ENCODE results near the gene CLASP1. TPM values are rescaled to one million over a fixed set of nuclear protein-coding genes. Genes with fewer than 3 reads are reported as not detected.
"Not testable (repeated sequence)": the region's sequence is repeated elsewhere in the genome, so short reads cannot be mapped to it uniquely, and the experiment has no call there.

CLASP1 gene
- total and polyA plus RNA-seq, 4 donors = 7.5 to 50.0 (median 21.9) TPM

GRCh38 chr2:121644715-121645114, 4.5 kb downstream of the CLASP1 start:
- Histone ChIP-seq H3K4me3 (ENCODE audit: low read depth in 1 of 3, low read length in 3 of 3) (no peak overlapping the region), H3K9ac (ENCODE audit: low read depth in 1 of 2, low read length in 2 of 2) (no peak overlapping the region), H3K9me3 (ENCODE audit: control insufficient read depth in 4 of 4, low read length in 3 of 4) (no peaks in the 10 kb centered on the region), H3K36me3 (ENCODE audit: control insufficient read depth in 4 of 4, insufficient read depth in 3 of 4, low read depth in 1 of 4, low read length in 3 of 4) (no peaks in the 10 kb centered on the region), H3K4me1 (ENCODE audit: control insufficient read depth in 4 of 4, insufficient read depth in 4 of 4, low read length in 3 of 4) (peaks cover 7 to 23% (median 10%) of the 10 kb centered on the region in 4 donors), H3K27me3 (ENCODE audit: control insufficient read depth in 4 of 4, insufficient read depth in 4 of 4, low read length in 3 of 4) (no peaks in the 10 kb centered on the region), H3K27ac (ENCODE audit: low read depth in 1 of 2, low read length in 2 of 2) (no peak overlapping the region)
- DNase-seq (ENCODE audit: low spot score) = no peak
- 93% methylated on average over 2 of the region's 2 CpGs for WGBS
- TF ChIP-seq HNF4G (IDR thresholded peaks at IDR 0.05) (no peak), RXRA (IDR thresholded peaks at IDR 0.05) (no peak), HNF4A (conservative IDR thresholded peaks at IDR 0.05) (peak; percentile 5 to 49)

GRCh38 chr2:121643877-121644276, 5.4 kb downstream of the CLASP1 start:
- H3K9ac ChIP-seq (ENCODE audit: low read depth in 1 of 2, low read length in 2 of 2) = no peak overlapping the region
- H3K9me3 ChIP-seq (ENCODE audit: control insufficient read depth in 4 of 4, low read length in 3 of 4) = no peaks in the 10 kb centered on the region
- 96% methylated on average over 2 of the region's 2 CpGs for WGBS
- TF ChIP-seq HNF4G (IDR thresholded peaks at IDR 0.05) (no peak), NR2F2 (IDR thresholded peaks at IDR 0.05) (no peak), RAD21 (IDR thresholded peaks at IDR 0.05) (no peak), HNF4A (conservative IDR thresholded peaks at IDR 0.05) (no peak)
- no peak for DNase-seq (ENCODE audit: low spot score)
- no peak overlapping the region for H3K27ac ChIP-seq (ENCODE audit: low read depth in 1 of 2, low read length in 2 of 2)
- H3K4me1 ChIP-seq (ENCODE audit: control insufficient read depth in 4 of 4, insufficient read depth in 4 of 4, low read length in 3 of 4) = peaks cover 7 to 23% (median 10%) of the 10 kb centered on the region in 4 donors
- H3K4me3 ChIP-seq (ENCODE audit: low read depth in 1 of 3, low read length in 3 of 3) = no peak overlapping the region
- no peaks in the 10 kb centered on the region for H3K27me3 ChIP-seq (ENCODE audit: control insufficient read depth in 4 of 4, insufficient read depth in 4 of 4, low read length in 3 of 4)
- no peaks in the 10 kb centered on the region for H3K36me3 ChIP-seq (ENCODE audit: control insufficient read depth in 4 of 4, insufficient read depth in 3 of 4, low read depth in 1 of 4, low read length in 3 of 4)

- H3K36me3 ChIP-seq (ENCODE audit: control insufficient read depth in 4 of 4, insufficient read depth in 3 of 4, low read depth in 1 of 4, low read length in 3 of 4) = no peaks in the 10 kb centered on the region
- 84% methylated on average over 5 of the region's 5 CpGs for WGBS
- H3K27me3 ChIP-seq (ENCODE audit: control insufficient read depth in 4 of 4, insufficient read depth in 4 of 4, low read length in 3 of 4) = no peaks in the 10 kb centered on the region
- peaks cover 3 to 11% (median 5%) of the 10 kb centered on the region in 4 donors for H3K4me1 ChIP-seq (ENCODE audit: control insufficient read depth in 4 of 4, insufficient read depth in 4 of 4, low read length in 3 of 4)
- no peak overlapping the region for H3K27ac ChIP-seq (ENCODE audit: low read depth in 1 of 2, low read length in 2 of 2)
- H3K9me3 ChIP-seq (ENCODE audit: control insufficient read depth in 4 of 4, low read length in 3 of 4) = no peaks in the 10 kb centered on the region
- no peak overlapping the region for H3K9ac ChIP-seq (ENCODE audit: low read depth in 1 of 2, low read length in 2 of 2)
- H3K4me3 ChIP-seq (ENCODE audit: low read depth in 1 of 3, low read length in 3 of 3) = no peak overlapping the region
- no peak for TF ChIP-seq HNF4A (conservative IDR thresholded peaks at IDR 0.05)
- no peak for TF ChIP-seq GABPA (IDR thresholded peaks at IDR 0.05 in 1 of 2, conservative IDR thresholded peaks at IDR 0.05 in 1 of 2)
- TF ChIP-seq YY1 (IDR thresholded peaks at IDR 0.05) = no peak
- TF ChIP-seq REST (IDR thresholded peaks at IDR 0.05) = no peak
- no peak for TF ChIP-seq RXRA (IDR thresholded peaks at IDR 0.05)
- DNase-seq (ENCODE audit: low spot score) = no peak
Measured at GRCh38 chr2:121640380-121641316, 8.6 kb downstream of the CLASP1 start.

GRCh38 chr2:121639846-121640245, 9.4 kb downstream of the CLASP1 start:
- 85% methylated on average over 6 of the region's 6 CpGs for WGBS
- not testable (repeated sequence) for H3K9ac ChIP-seq (ENCODE audit: low read depth in 1 of 2, low read length in 2 of 2); H3K27me3 ChIP-seq (ENCODE audit: control insufficient read depth in 4 of 4, insufficient read depth in 4 of 4, low read length in 3 of 4); H3K4me3 ChIP-seq (ENCODE audit: low read depth in 1 of 3, low read length in 3 of 3); H3K9me3 ChIP-seq (ENCODE audit: control insufficient read depth in 4 of 4, low read length in 3 of 4); H3K4me1 ChIP-seq (ENCODE audit: control insufficient read depth in 4 of 4, insufficient read depth in 4 of 4, low read length in 3 of 4); DNase-seq (ENCODE audit: low spot score); H3K27ac ChIP-seq (ENCODE audit: low read depth in 1 of 2, low read length in 2 of 2); H3K36me3 ChIP-seq (ENCODE audit: control insufficient read depth in 4 of 4, insufficient read depth in 3 of 4, low read depth in 1 of 4, low read length in 3 of 4)
